H9 (cell line): Measurements from ENCODE around the gene UTP25. TPM values are rescaled to one million over a fixed set of nuclear protein-coding genes. Genes with fewer than 3 reads are reported as not detected.

Source experiments
- DNase-seq: peaks from one replicate; pipeline ENCODE4 v3.0.0-alpha.2; 2017
- H2AFZ ChIP-seq: one replicate; pipeline ENCODE4 v1.6.1; 2013; ENCODE audit warnings: mild to moderate bottlenecking, low read length, control low read depth, moderate library complexity
- H2AK5ac ChIP-seq: 2 replicates; pipeline ENCODE4 v1.6.1; 2013; ENCODE audit warnings: low read length, control low read depth, mixed read lengths; ENCODE audit not compliant: insufficient read length
- H2BK120ac ChIP-seq: one replicate; pipeline ENCODE4 v1.6.1; 2013; ENCODE audit warnings: low read depth, mild to moderate bottlenecking, low read length, control low read depth, inconsistent platforms; ENCODE audit not compliant: poor library complexity, severe bottlenecking
- H2BK12ac ChIP-seq: 2 replicates; pipeline ENCODE4 v1.6.1; 2013; ENCODE audit warnings: low read length, control low read depth, mixed read lengths, low read depth; ENCODE audit not compliant: insufficient read length
- H2BK15ac ChIP-seq: 2 replicates; pipeline ENCODE4 v1.6.1; 2013; ENCODE audit warnings: low read depth, low read length, control low read depth
- H2BK20ac ChIP-seq: one replicate; pipeline ENCODE4 v1.6.1; 2013; ENCODE audit warnings: low read depth, mild to moderate bottlenecking, low read length, control low read depth, inconsistent platforms; ENCODE audit not compliant: poor library complexity, severe bottlenecking
- H2BK5ac ChIP-seq: 2 replicates; pipeline ENCODE4 v1.6.1; 2013; ENCODE audit warnings: low read length, control low read depth, mixed read lengths; ENCODE audit not compliant: insufficient read length
- H3K14ac ChIP-seq: 2 replicates; pipeline ENCODE4 v1.6.1; 2013; ENCODE audit warnings: low read length, control low read depth; ENCODE audit not compliant: insufficient read depth
- H3K18ac ChIP-seq: 2 replicates; pipeline ENCODE4 v1.6.1; 2013; ENCODE audit warnings: low read depth, mild to moderate bottlenecking, mixed read lengths, low read length, control low read depth; ENCODE audit not compliant: insufficient read length
- H3K23ac ChIP-seq: 2 replicates; pipeline ENCODE4 v1.6.1; 2013; ENCODE audit warnings: low read length, control low read depth, mixed read lengths, low read depth; ENCODE audit not compliant: insufficient read length
- H3K23me2 ChIP-seq: 2 replicates; pipeline ENCODE4 v1.6.1; 2013; ENCODE audit warnings: low read depth, mild to moderate bottlenecking, mixed read lengths, low read length, control low read depth; ENCODE audit not compliant: insufficient read length, poor library complexity, severe bottlenecking
- H3K27ac ChIP-seq: 2 replicates; pipeline ENCODE4 v1.5.1; 2013; ENCODE audit warnings: low read length, control low read depth, mixed read lengths, low read depth; ENCODE audit not compliant: insufficient read length
- H3K27me3 ChIP-seq: 2 replicates; pipeline ENCODE4 v1.6.1; 2013; ENCODE audit warnings: low read length, control low read depth, inconsistent platforms; ENCODE audit not compliant: insufficient read depth
- H3K4ac ChIP-seq: 2 replicates; pipeline ENCODE4 v1.6.1; 2013; ENCODE audit warnings: low read depth, mild to moderate bottlenecking, control low read depth, inconsistent platforms, low read length, moderate library complexity
- H3K4me1 ChIP-seq: 2 replicates; pipeline ENCODE4 v1.6.1; 2013; ENCODE audit warnings: low read length, control low read depth, inconsistent platforms; ENCODE audit not compliant: insufficient read depth
- H3K4me2 ChIP-seq: 2 replicates; pipeline ENCODE4 v1.6.1; 2013; ENCODE audit warnings: low read length, control low read depth, mixed read lengths; ENCODE audit not compliant: insufficient read length, insufficient read depth
- H3K56ac ChIP-seq: 2 replicates; pipeline ENCODE4 v1.6.1; 2013; ENCODE audit warnings: low read depth, mild to moderate bottlenecking, mixed read lengths, low read length, control low read depth; ENCODE audit not compliant: insufficient read length
- H3K79me1 ChIP-seq: 2 replicates; pipeline ENCODE4 v1.6.1; 2013; ENCODE audit warnings: low read depth, mild to moderate bottlenecking, moderate library complexity, low read length, control low read depth, inconsistent platforms; ENCODE audit not compliant: insufficient read depth, poor library complexity, severe bottlenecking
- H3K79me2 ChIP-seq: 2 replicates; pipeline ENCODE4 v1.6.1; 2013; ENCODE audit warnings: low read length, control low read depth, inconsistent platforms; ENCODE audit not compliant: insufficient read depth
- H3K9ac ChIP-seq: 2 replicates; pipeline ENCODE4 v1.6.1; 2013; ENCODE audit warnings: low read length, control low read depth, mixed read lengths; ENCODE audit not compliant: insufficient read length; ENCODE audit errors: extremely low read depth
- H3K9me3 ChIP-seq: one replicate; pipeline ENCODE4 v1.6.1; 2013; ENCODE audit warnings: low read depth, low read length, inconsistent platforms; ENCODE audit not compliant: control insufficient read depth
- H3T11ph ChIP-seq: one replicate; pipeline ENCODE4 v1.6.1; 2013; ENCODE audit warnings: mild to moderate bottlenecking, low read length, control low read depth, inconsistent platforms
- H4K20me1 ChIP-seq: one replicate; pipeline ENCODE4 v1.6.1; 2013; ENCODE audit not compliant: control insufficient read depth, insufficient read length, insufficient read depth
- H4K5ac ChIP-seq: 2 replicates; pipeline ENCODE4 v1.6.1; 2013; ENCODE audit warnings: low read depth, mild to moderate bottlenecking, mixed read lengths, low read length, control low read depth; ENCODE audit not compliant: insufficient read length
- H4K8ac ChIP-seq: replicated peaks from 2 replicates; pipeline ENCODE4 v1.6.1; 2013; ENCODE audit warnings: low read length, control low read depth, mixed read lengths, low read depth; ENCODE audit not compliant: insufficient read length
- H4K91ac ChIP-seq: 2 replicates; pipeline ENCODE4 v1.6.1; 2013; ENCODE audit warnings: low read depth, mild to moderate bottlenecking, moderate library complexity, mixed read lengths, low read length, control low read depth; ENCODE audit not compliant: insufficient read length
- H3K27ac Mint-ChIP-seq, 3 experiments: 2 replicates in 2 of 3; 3 replicates in 1 of 3; pipeline ENCODE4 v1.8.0; 2020 to 2021; ENCODE audit warnings: mixed read lengths in 3 of 3, mild to moderate bottlenecking in 1 of 3, moderate library complexity in 1 of 3
- H3K27me3 Mint-ChIP-seq: 2 replicates; pipeline ENCODE4 v1.8.0; 2021; ENCODE audit warnings: low read depth, mild to moderate bottlenecking, moderate library complexity, mixed read lengths
- H3K36me3 Mint-ChIP-seq, 3 experiments: 2 replicates in 2 of 3; 3 replicates in 1 of 3; pipeline ENCODE4 v1.8.0; 2020 to 2021; ENCODE audit warnings: low read depth in 3 of 3, mixed read lengths in 3 of 3; ENCODE audit not compliant: insufficient read depth in 1 of 3
- H3K4me1 Mint-ChIP-seq, 2 experiments: 2 replicates each; pipeline ENCODE4 v1.8.0; 2020; ENCODE audit warnings: mixed read lengths in 2 of 2
- H3K4me3 Mint-ChIP-seq, 2 experiments: 2 replicates in 1 of 2; 3 replicates in 1 of 2; pipeline ENCODE4 v1.8.0; 2020 to 2021; ENCODE audit warnings: mild to moderate bottlenecking in 2 of 2, mixed read lengths in 2 of 2, moderate library complexity in 1 of 2
- H3K9me3 Mint-ChIP-seq, 2 experiments: 2 replicates in 1 of 2; 3 replicates in 1 of 2; pipeline ENCODE4 v1.8.0; 2020; ENCODE audit warnings: mild to moderate bottlenecking in 2 of 2, mixed read lengths in 2 of 2, moderate library complexity in 1 of 2
- CTCF ChIP-seq: fragments of 200-600 bp; sonication (generic); conservative IDR thresholded peaks from 3 replicates; pipeline ENCODE4 v1.8.0; 2021; ENCODE audit warnings: antibody characterized with exemption, mild to moderate bottlenecking
- WGBS: extraction: QIAGEN DNeasy Blood & Tissue Kit; methylation state at CpG from one replicate; pipeline ENCODE4 v1.1.7; 2013; ENCODE audit warnings: missing lambda C conversion rate, low lambda C conversion rate, mixed read lengths; ENCODE audit not compliant: insufficient read length; ENCODE audit errors: extremely low coverage; 5-methylcytosine and 5-hydroxymethylcytosine counted together
- total RNA-seq: library from RNA; stranded (reverse); gene quantifications from 2 replicates; pipeline ENCODE4 v1.2.1, GENCODE V29; 2021

UTP25 gene
- total RNA-seq, 1 experiment from 2014 or later, result 12.9 TPM

- Mint-ChIP-seq H3K36me3 (no peaks in the 10 kb centered on the region; a peak in 1 of 7 replicates), H3K27ac (no peak overlapping the region), H3K27me3 (no peaks in the 10 kb centered on the region; the same call in none of the 2 replicates), H3K4me1 (peaks cover 5% of the 10 kb centered on the region in 2 experiments; a peak in 2 of 4 replicates), H3K4me3 (no peak overlapping the region), H3K9me3 (peaks cover 0 to 3% of the 10 kb centered on the region in 2 experiments; a peak in 2 of 5 replicates)
- Histone ChIP-seq H3K4ac (no peak overlapping the region), H2AK5ac (no peak overlapping the region), H3T11ph (no peak overlapping the region), H3K9me3 (no peaks in the 10 kb centered on the region), H3K23ac (no peak overlapping the region), H3K27ac (no peak overlapping the region), H2BK12ac (no peak overlapping the region), H3K27me3 (no peaks in the 10 kb centered on the region), H3K14ac (no peak overlapping the region), H3K9ac (no peak overlapping the region), H2BK5ac (no peak overlapping the region), H3K56ac (no peak overlapping the region), H3K18ac (no peak overlapping the region), H4K5ac (no peak overlapping the region), H3K79me2 (no peaks in the 10 kb centered on the region), H2BK15ac (no peak overlapping the region), H3K23me2 (no peaks in the 10 kb centered on the region), H4K91ac (no peak overlapping the region), H3K79me1 (no peaks in the 10 kb centered on the region), H4K20me1 (no peaks in the 10 kb centered on the region), H3K4me1 (no peaks in the 10 kb centered on the region), H2BK120ac (no peak overlapping the region), H2BK20ac (no peak overlapping the region), H2AFZ (no peak overlapping the region), H4K8ac (no peak overlapping the region), H3K4me2 (no peak overlapping the region)
- WGBS, result no CpG with 5 or more reads among the region's 3 CpGs
- DNase-seq, result peak; percentile 73
- peak; percentile 85 for TF ChIP-seq CTCF
Measured at GRCh38 chr1:209899948-209900347, 72.2 kb downstream of the UTP25 start.
